GM12875 (cell line): ENCODE results near the gene MTMR3.

Experiments
- H3K4me3 ChIP-seq: one replicate; pipeline ENCODE4 v1.5.1; 2011; ENCODE audit warnings: low read depth, low read length, control low read depth
- CTCF ChIP-seq: IDR thresholded peaks from 2 replicates; pipeline ENCODE4 v1.5.1; 2011; ENCODE audit warnings: low read depth, mild to moderate bottlenecking, control low read depth, inconsistent platforms, low read length, moderate library complexity, borderline replicate concordance; ENCODE audit not compliant: insufficient read depth

The MTMR3 gene

GRCh38 chr22:30002861-30003486 is 120.0 kb downstream of the MTMR3 start:
- H3K4me3 ChIP-seq = no peak overlapping the region
- TF ChIP-seq CTCF = no peak

GRCh38 chr22:30004101-30004500 is 121.1 kb downstream of the MTMR3 start:
- no peak overlapping the region for H3K4me3 ChIP-seq
- no peak for TF ChIP-seq CTCF

- H3K4me3 ChIP-seq = no peak overlapping the region
- TF ChIP-seq CTCF = no peak
Observed at GRCh38 chr22:30004694-30005093, 121.7 kb downstream of the MTMR3 start.

GRCh38 chr22:30005213-30005857 is 122.4 kb downstream of the MTMR3 start:
- no peak overlapping the region for H3K4me3 ChIP-seq
- peak; percentile 88 for TF ChIP-seq CTCF

- no peak for TF ChIP-seq CTCF
- H3K4me3 ChIP-seq = no peak overlapping the region
Observed at GRCh38 chr22:30007361-30007760, 124.4 kb downstream of the MTMR3 start.

- TF ChIP-seq CTCF = no peak
- no peak overlapping the region for H3K4me3 ChIP-seq
Observed at GRCh38 chr22:30008401-30008800, 125.4 kb downstream of the MTMR3 start.

- TF ChIP-seq CTCF = no peak
- no peak overlapping the region for H3K4me3 ChIP-seq
Observed at GRCh38 chr22:30009478-30009877, 126.5 kb downstream of the MTMR3 start.
